NB4 (cell line): ENCODE data around the gene HAUS7.

Source experiments
- DNase-seq: peaks from one replicate; pipeline ENCODE4 v3.0.0; 2010; ENCODE audit warnings: low read depth
- H3K4me3 ChIP-seq: one replicate; pipeline ENCODE4 v1.5.1; 2011; ENCODE audit warnings: mild to moderate bottlenecking, low read depth, low read length, moderate library complexity
- CTCF ChIP-seq: IDR thresholded peaks from one replicate; pipeline ENCODE4 v1.5.1; 2012; ENCODE audit warnings: low read depth, low read length
- MAX ChIP-seq: IDR thresholded peaks from 2 replicates; pipeline ENCODE4 v1.6.1; 2011; ENCODE audit warnings: low read depth, low read length
- MYC ChIP-seq: IDR thresholded peaks from 2 replicates; pipeline ENCODE4 v1.6.1; 2011; ENCODE audit warnings: low read depth, low read length
- POLR2A ChIP-seq: IDR thresholded peaks from 2 replicates; pipeline ENCODE4 v1.6.1; 2011; ENCODE audit warnings: mild to moderate bottlenecking; ENCODE audit not compliant: insufficient read length; ENCODE audit errors: extremely low read depth

HAUS7 gene

GRCh38 chrX:153496590-153496959 is 26.2 kb upstream of the HAUS7 start:
- TF ChIP-seq MYC (no peak), POLR2A (no peak), MAX (no peak), CTCF (no peak)
- H3K4me3 ChIP-seq: no peak overlapping the region
- DNase-seq: no peak

- H3K4me3 ChIP-seq: no peak overlapping the region
- TF ChIP-seq CTCF (no peak), MAX (no peak)
- DNase-seq: no peak
Measured at GRCh38 chrX:153495903-153496589, 25.7 kb upstream of the HAUS7 start.

GRCh38 chrX:153495362-153495751 is 25.0 kb upstream of the HAUS7 start:
- TF ChIP-seq POLR2A: no peak
- no peak for TF ChIP-seq CTCF
- no peak for TF ChIP-seq MYC
- no peak for TF ChIP-seq MAX
- no peak for DNase-seq
- H3K4me3 ChIP-seq: no peak overlapping the region

GRCh38 chrX:153494541-153495361 is 24.4 kb upstream of the HAUS7 start, which contains the start of gene BGN:
TSS of gene BGN (plus strand) at chrX:153494980. CDS start at chrX:153504632, 9,652 bp downstream.
- H3K4me3 ChIP-seq: no peak within 1 kb of the TSS
- TF ChIP-seq MAX: no peak
- TF ChIP-seq POLR2A: no peak
- no peak for TF ChIP-seq MYC
- no peak for TF ChIP-seq CTCF
- no peak for DNase-seq

- H3K4me3 ChIP-seq: no peak overlapping the region
- no peak for TF ChIP-seq MAX
- no peak for DNase-seq
Measured at GRCh38 chrX:153494061-153494460, 23.7 kb upstream of the HAUS7 start.

GRCh38 chrX:153493085-153493484 is 22.7 kb upstream of the HAUS7 start:
- H3K4me3 ChIP-seq: no peak overlapping the region
- no peak for TF ChIP-seq MAX
- no peak for TF ChIP-seq POLR2A
- no peak for TF ChIP-seq MYC
- no peak for TF ChIP-seq CTCF
- no peak for DNase-seq
